Activated CD8-positive, alpha-beta T cell treated with anti-CD3 and anti-CD28 coated beads, Interleukin-2, amount 10 ng/mL, durations not matched to agents 7 days and 5 days (primary cell): Measurements from ENCODE around the gene MICU2. TPM values are rescaled to one million over a fixed set of nuclear protein-coding genes. Genes with fewer than 3 reads are reported as not detected.

Experiments
- ATAC-seq: fragments of 150-1000 bp; cut with Tn5 transposase; one replicate; pipeline ENCODE4 v1.10.0; 2021; ENCODE audit warnings: moderate library complexity
- CTCF ChIA-PET: fragments of 350-600 bp; sonication (Branson Sonifier 250); formaldehyde crosslinking; loops from one replicate; lab custom pipeline; 2021; ENCODE audit warnings: antibody characterized with exemption; lab: Charles Lee
- POLR2A ChIA-PET: fragments of 350-600 bp; sonication (Branson Sonifier 250); formaldehyde crosslinking; loops from one replicate; lab custom pipeline; 2021; ENCODE audit warnings: antibody characterized with exemption; lab: Charles Lee
- DNase-seq: peaks from one replicate; pipeline ENCODE4 v3.0.0-alpha.2; 2020
- H3K27ac Mint-ChIP-seq: one replicate; pipeline ENCODE4 v1.8.0; 2021; ENCODE audit warnings: mild to moderate bottlenecking, mixed read lengths
- H3K27me3 Mint-ChIP-seq: one replicate; pipeline ENCODE4 v1.8.0; 2021; ENCODE audit warnings: low read depth, mixed read lengths
- H3K36me3 Mint-ChIP-seq: one replicate; pipeline ENCODE4 v1.8.0; 2021; ENCODE audit warnings: low read depth, mixed read lengths
- H3K4me1 Mint-ChIP-seq: one replicate; pipeline ENCODE4 v1.8.0; 2021; ENCODE audit warnings: low read depth, mixed read lengths
- H3K4me3 Mint-ChIP-seq: one replicate; pipeline ENCODE4 v1.8.0; 2021; ENCODE audit warnings: mild to moderate bottlenecking, mixed read lengths
- H3K9me3 Mint-ChIP-seq: one replicate; pipeline ENCODE4 v1.8.0; 2022; ENCODE audit warnings: mixed read lengths; ENCODE audit not compliant: insufficient read depth
- total RNA-seq, 2 experiments: library from RNA; stranded (reverse); gene quantifications; one replicate each; pipeline ENCODE4 v1.2.3, GENCODE V29; 2021

MICU2 gene
- total RNA-seq, 2 experiments from 2014 or later = 33.1 to 35.3 TPM

- Mint-ChIP-seq H3K4me1 (peaks cover 15% of the 10 kb centered on the region), H3K27ac (no peak overlapping the region), H3K36me3 (no peaks in the 10 kb centered on the region), H3K9me3 (peaks cover 4% of the 10 kb centered on the region), H3K27me3 (peaks cover 2% of the 10 kb centered on the region), H3K4me3 (no peak overlapping the region)
- ChIA-PET CTCF (interaction anchor here (11.8 kb wide), 1 partner anchor 186 kb away, joined by 183 read pairs; no protein-coding TSS in a partner anchor), POLR2A (no interaction called here)
- ATAC-seq (no peak), DNase-seq (no peak)
These were observed 122.6 kb downstream of the MICU2 start for GRCh38 chr13:21481359-21481758.

GRCh38 chr13:21478881-21479808 is 124.8 kb downstream of the MICU2 start:
- H3K27me3 Mint-ChIP-seq = peaks cover 2% of the 10 kb centered on the region
- H3K27ac Mint-ChIP-seq = no peak overlapping the region
- H3K4me3 Mint-ChIP-seq = peak overlapping the region; percentile 50
- no peaks in the 10 kb centered on the region for H3K36me3 Mint-ChIP-seq
- no peaks in the 10 kb centered on the region for H3K9me3 Mint-ChIP-seq
- peak; percentile 54 for ATAC-seq
- ChIA-PET CTCF (interaction anchor here (1.0 to 11.8 kb wide), 11 partner anchors 20 to 535 kb away, joined by 3 to 183 read pairs (median 6); partner anchors contain the start of genes MRPL57, SKA3 and ZDHHC20), POLR2A (interaction anchor here (0.8 kb wide), 1 partner anchor 302 kb away, joined by 3 read pairs; no protein-coding TSS in a partner anchor)
- peak; percentile 79 for DNase-seq
- peaks cover 15% of the 10 kb centered on the region for H3K4me1 Mint-ChIP-seq

GRCh38 chr13:21476893-21477472 is 127.0 kb downstream of the MICU2 start:
- H3K4me1 Mint-ChIP-seq = peaks cover 15% of the 10 kb centered on the region
- POLR2A ChIA-PET = interaction anchor here (0.8 kb wide), 1 partner anchor 300 kb away, joined by 3 read pairs; the partner anchor contains the start of gene MRPL57
- ATAC-seq (peak; percentile 89), DNase-seq (peak; percentile 88)
- CTCF ChIA-PET = interaction anchor here (0.6 to 11.8 kb wide), 51 partner anchors 9 to 575 kb away, joined by 3 to 183 read pairs (median 4); partner anchors contain the start of genes MICU2, MRPL57, SKA3 and ZDHHC20
- peak overlapping the region; percentile 26 for H3K27ac Mint-ChIP-seq
- H3K9me3 Mint-ChIP-seq = no peaks in the 10 kb centered on the region
- H3K36me3 Mint-ChIP-seq = no peaks in the 10 kb centered on the region
- H3K27me3 Mint-ChIP-seq = peaks cover 2% of the 10 kb centered on the region
- H3K4me3 Mint-ChIP-seq = peak overlapping the region; percentile 68

- no peak for ATAC-seq
- H3K36me3 Mint-ChIP-seq = no peaks in the 10 kb centered on the region
- ChIA-PET POLR2A (interaction anchor here (1.2 kb wide), 1 partner anchor 178 kb away, joined by 3 read pairs; no protein-coding TSS in a partner anchor), CTCF (interaction anchor here (4.4 to 11.8 kb wide), 2 partner anchors 16 to 180 kb away, joined by 35 to 183 read pairs; partner anchors contain the start of gene ZDHHC20)
- peaks cover 5% of the 10 kb centered on the region for H3K9me3 Mint-ChIP-seq
- no peak for DNase-seq
- H3K4me1 Mint-ChIP-seq = peaks cover 15% of the 10 kb centered on the region
- H3K27ac Mint-ChIP-seq = no peak overlapping the region
- no peaks in the 10 kb centered on the region for H3K27me3 Mint-ChIP-seq
- H3K4me3 Mint-ChIP-seq = no peak overlapping the region
These were observed 128.9 kb downstream of the MICU2 start for GRCh38 chr13:21475115-21475514.

- no peaks in the 10 kb centered on the region for H3K36me3 Mint-ChIP-seq
- peaks cover 16% of the 10 kb centered on the region for H3K27me3 Mint-ChIP-seq
- no peak for ATAC-seq
- H3K9me3 Mint-ChIP-seq = peaks cover 10% of the 10 kb centered on the region
- H3K4me3 Mint-ChIP-seq = no peak overlapping the region
- ChIA-PET CTCF (interaction anchor here (0.7 to 11.8 kb wide), 2 partner anchors 173 to 175 kb away, joined by 3 to 183 read pairs; no protein-coding TSS in a partner anchor), POLR2A (no interaction called here)
- H3K27ac Mint-ChIP-seq = no peak overlapping the region
- no peaks in the 10 kb centered on the region for H3K4me1 Mint-ChIP-seq
- no peak for DNase-seq
These were observed 133.2 kb downstream of the MICU2 start for GRCh38 chr13:21470785-21471184.

GRCh38 chr13:21466527-21466926 is 137.4 kb downstream of the MICU2 start:
- CTCF ChIA-PET = interaction anchor here (1.7 kb wide), 1 partner anchor 11 kb away, joined by 4 read pairs; no protein-coding TSS in a partner anchor
- no peak overlapping the region for H3K4me3 Mint-ChIP-seq
- no peak for ATAC-seq

GRCh38 chr13:21465710-21466160 is 138.2 kb downstream of the MICU2 start:
- H3K27me3 Mint-ChIP-seq = peaks cover 16% of the 10 kb centered on the region
- CTCF ChIA-PET = interaction anchor here (1.7 kb wide), 1 partner anchor 12 kb away, joined by 4 read pairs; no protein-coding TSS in a partner anchor
- H3K36me3 Mint-ChIP-seq = no peaks in the 10 kb centered on the region
- no peak overlapping the region for H3K27ac Mint-ChIP-seq
- DNase-seq (no peak), ATAC-seq (no peak)
- H3K4me3 Mint-ChIP-seq = no peak overlapping the region
- H3K4me1 Mint-ChIP-seq = no peaks in the 10 kb centered on the region
- H3K9me3 Mint-ChIP-seq = peaks cover 7% of the 10 kb centered on the region
- POLR2A ChIA-PET = no interaction called here

More at GRCh38 chr13:21466527-21466926, 137.4 kb downstream of the MICU2 start:
- no peak overlapping the region for H3K27ac Mint-ChIP-seq
- H3K36me3 Mint-ChIP-seq = no peaks in the 10 kb centered on the region
- no peak for DNase-seq
- H3K9me3 Mint-ChIP-seq = peaks cover 10% of the 10 kb centered on the region
- no peaks in the 10 kb centered on the region for H3K4me1 Mint-ChIP-seq
- POLR2A ChIA-PET = no interaction called here
- H3K27me3 Mint-ChIP-seq = peaks cover 16% of the 10 kb centered on the region

GRCh38 chr13:21463424-21463823 is 140.5 kb downstream of the MICU2 start:
- DNase-seq = no peak
- Mint-ChIP-seq H3K27me3 (peaks cover 8% of the 10 kb centered on the region), H3K9me3 (no peaks in the 10 kb centered on the region), H3K4me3 (no peak overlapping the region), H3K4me1 (peaks cover 6% of the 10 kb centered on the region), H3K27ac (no peak overlapping the region), H3K36me3 (peaks cover under 1% of the 10 kb centered on the region)
- CTCF ChIA-PET = interaction anchor here (1.3 kb wide), 2 partner anchors 14 to 166 kb away, joined by 3 to 6 read pairs; no protein-coding TSS in a partner anchor
- POLR2A ChIA-PET = no interaction called here
- no peak for ATAC-seq

- Mint-ChIP-seq H3K36me3 (peaks cover 12% of the 10 kb centered on the region), H3K27ac (no peak overlapping the region), H3K27me3 (peaks cover 3% of the 10 kb centered on the region), H3K4me3 (no peak overlapping the region), H3K4me1 (peaks cover 24% of the 10 kb centered on the region), H3K9me3 (no peaks in the 10 kb centered on the region)
- CTCF ChIA-PET = interaction anchor here (4.9 kb wide), 1 partner anchor 15 kb away, joined by 35 read pairs; no protein-coding TSS in a partner anchor
- POLR2A ChIA-PET = no interaction called here
- DNase-seq (no peak), ATAC-seq (no peak)
These were observed 142.8 kb downstream of the MICU2 start for GRCh38 chr13:21461131-21461530.

- Mint-ChIP-seq H3K36me3 (peaks cover 26% of the 10 kb centered on the region), H3K9me3 (no peaks in the 10 kb centered on the region), H3K27ac (peak within 1 kb of the TSS; percentile 96), H3K4me3 (peak within 1 kb of the TSS; percentile 96), H3K27me3 (no peaks in the 10 kb centered on the region), H3K4me1 (peaks cover 31% of the 10 kb centered on the region)
- CTCF ChIA-PET = interaction anchor here (0.8 to 4.9 kb wide), 4 partner anchors 18 to 161 kb away, joined by 3 to 35 read pairs (median 10); no protein-coding TSS in a partner anchor
- POLR2A ChIA-PET = interaction anchor here (0.9 to 2.1 kb wide), 10 partner anchors 9 to 282 kb away, joined by 3 to 8 read pairs (median 5); partner anchors contain the start of genes MICU2 and MRPL57
- DNase-seq = peak; percentile 89
- ATAC-seq = peak; percentile 87
These were observed 144.9 kb downstream of the MICU2 start, which contains the start of gene ZDHHC20 for GRCh38 chr13:21458813-21459701. ZDHHC20 (minus strand) TSS chr13:21459303; CDS start chr13:21459171, 132 bp downstream.
